HepG2 (cell line): ENCODE results near the gene COL18A1. TPM values are rescaled to one million over a fixed set of nuclear protein-coding genes. Genes with fewer than 3 reads are reported as not detected.

Experiments used
- ATRX ChIP-seq: sonication (generic); formaldehyde crosslinking; IDR thresholded peaks from 2 replicates; pipeline ENCODE4 v1.4.0; 2020; ENCODE audit warnings: missing genetic modification reagents, borderline replicate concordance
- DNMT1 ChIP-seq: sonication (generic); formaldehyde crosslinking; IDR thresholded peaks from 2 replicates; pipeline ENCODE4 v1.5.1; 2020; ENCODE audit warnings: mild to moderate bottlenecking, missing genetic modification reagents
- ESRRA ChIP-seq: sonication (generic); formaldehyde crosslinking; IDR thresholded peaks from 2 replicates; pipeline ENCODE4 v1.5.1; 2020; ENCODE audit warnings: mild to moderate bottlenecking, low read depth, missing genetic modification reagents
- GATAD1 ChIP-seq: IDR thresholded peaks from 2 replicates; pipeline ENCODE4 v1.6.1; 2016; ENCODE audit warnings: missing genetic modification reagents, missing compliant biosample characterization
- KLF11 ChIP-seq: IDR thresholded peaks from 2 replicates; pipeline ENCODE4 v1.6.1; 2016; ENCODE audit warnings: missing compliant biosample characterization
- MIXL1 ChIP-seq: IDR thresholded peaks from 2 replicates; pipeline ENCODE4 v1.6.1; 2016
- SATB2 ChIP-seq: sonication (generic); formaldehyde crosslinking; IDR thresholded peaks from 2 replicates; pipeline ENCODE4 v1.5.0; 2020; ENCODE audit warnings: missing genetic modification reagents
- ZKSCAN8 ChIP-seq: IDR thresholded peaks from 2 replicates; pipeline ENCODE4 v1.6.1; 2016; ENCODE audit warnings: borderline replicate concordance, missing genetic modification reagents, missing compliant biosample characterization
- ZNF280D ChIP-seq: sonication (generic); formaldehyde crosslinking; IDR thresholded peaks from 2 replicates; pipeline ENCODE4 v1.5.1; 2020; ENCODE audit warnings: mild to moderate bottlenecking, missing genetic modification reagents
- ZNF687 ChIP-seq: sonication (generic); formaldehyde crosslinking; IDR thresholded peaks from 2 replicates; pipeline ENCODE4 v1.5.1; 2020; ENCODE audit warnings: mild to moderate bottlenecking, missing genetic modification reagents, moderate library complexity
- ZNF704 ChIP-seq: sonication (generic); formaldehyde crosslinking; IDR thresholded peaks from 2 replicates; pipeline ENCODE4 v1.8.1; 2023; ENCODE audit warnings: mild to moderate bottlenecking, inconsistent platforms, moderate library complexity, missing genetic modification reagents, borderline replicate concordance
- polyA plus RNA-seq, 8 experiments: library from polyadenylated mRNA; depleted of rRNA in 3 of 8; stranded (reverse) in 7 of 8; unstranded in 1 of 8; fragments of >200 nt; fragmentation: Illumina TruSeq in 4 of 8; extraction: Trizol in 4 of 8; gene quantifications; 2 replicates each; pipeline versions ENCODE4 v1.2.1 to v1.2.3, GENCODE V29; 2011 to 2016; ENCODE audit warnings: low read depth in 4 of 8, missing spikeins in 1 of 8, mixed read lengths in 1 of 8; ENCODE audit not compliant: insufficient read depth in 1 of 8
- total RNA-seq, 5 experiments: library from RNA; depleted of rRNA; stranded (reverse); fragments of >200 nt; fragmentation: Illumina TruSeq; extraction: Trizol; gene quantifications; 2 replicates each; pipeline ENCODE4 v1.2.3, GENCODE V29; 2016; ENCODE audit warnings: low read depth in 1 of 5
- TF ChIP-seq, protein P1 (sequence below): IDR thresholded peaks from 2 replicates; pipeline ENCODE4 v1.6.1; 2012; ENCODE audit warnings: low read length, improper control_type of control experiment
- TF ChIP-seq, protein P2 (sequence below): sonication (generic); formaldehyde crosslinking; IDR thresholded peaks from 2 replicates; pipeline ENCODE4 v1.5.0; 2020; ENCODE audit warnings: mild to moderate bottlenecking, low read depth, missing genetic modification reagents, borderline replicate concordance
- TF ChIP-seq, protein P3 (sequence below): sonication (generic); formaldehyde crosslinking; IDR thresholded peaks from 2 replicates; pipeline ENCODE4 v1.5.0; 2020; ENCODE audit warnings: missing genetic modification reagents

The COL18A1 gene
- total and polyA plus RNA-seq, 2 of the 13 experiments (the other 11 are each of a cell fraction or from before 2014, with no cell fraction given): 79.0 to 102 TPM

DNA sequence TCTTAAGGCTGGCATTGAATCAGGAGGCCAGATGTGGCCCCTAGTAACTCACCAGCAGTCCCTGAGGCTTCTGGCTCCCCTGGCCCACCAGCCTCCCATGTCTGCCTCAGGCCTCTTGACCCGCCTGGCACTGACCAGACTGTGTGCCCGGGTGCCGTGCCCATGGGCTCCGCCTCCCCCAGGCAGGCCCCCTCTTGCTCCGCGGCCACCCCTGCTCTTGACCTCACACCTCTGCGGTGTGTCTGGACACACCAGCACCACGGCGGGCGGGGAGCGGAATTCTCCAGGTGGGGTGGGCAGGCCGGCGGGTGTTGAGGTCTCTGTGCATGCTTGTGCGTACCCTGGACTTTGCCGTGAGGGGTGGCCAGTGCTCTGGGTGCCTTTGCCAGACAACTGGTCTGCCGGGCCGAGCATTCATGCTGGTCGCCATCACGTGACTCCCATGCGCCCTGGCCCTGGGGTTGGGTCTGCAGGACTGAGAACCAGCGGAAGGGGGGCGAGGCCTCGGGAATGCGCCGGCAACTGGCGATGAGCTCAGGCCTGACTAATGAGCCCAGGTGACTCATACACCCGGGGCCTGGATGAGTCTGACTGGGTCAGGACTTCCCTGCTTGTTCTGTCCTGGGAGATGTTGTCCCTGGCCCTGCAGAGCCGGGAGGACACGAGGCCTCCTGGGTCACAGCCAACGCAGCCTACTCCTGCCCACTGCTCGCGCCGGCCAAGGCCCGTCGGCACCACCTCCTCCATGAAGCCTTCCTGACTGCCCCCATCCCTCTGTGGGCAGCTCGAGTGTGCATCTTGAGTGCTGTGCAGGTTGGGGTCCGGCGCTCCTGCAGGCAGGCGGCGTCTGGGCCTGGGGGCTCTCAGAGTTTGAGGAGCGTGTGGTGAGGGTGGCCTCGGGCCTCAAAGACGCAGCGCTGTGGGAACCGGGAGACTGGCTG is 22.6 kb downstream of the COL18A1 start (continued):
- peak; percentile 78; the same call in 1 of the 2 replicates for TF ChIP-seq ZNF704 (CRISPR knock-in tag)
- no peak for TF ChIP-seq DNMT1 (CRISPR knock-in tag)
- TF ChIP-seq KLF11 (CRISPR knock-in tag): peak; percentile 72
- TF ChIP-seq ATRX (CRISPR knock-in tag): no peak
- TF ChIP-seq MIXL1 (CRISPR knock-in tag): peak; percentile 87
- peak; percentile 87; the same call in 1 of the 2 replicates for TF ChIP-seq SATB2 (CRISPR knock-in tag)
- peak; percentile 91; the same call in 1 of the 2 replicates for TF ChIP-seq ZNF280D (CRISPR knock-in tag)
- TF ChIP-seq ZNF687 (CRISPR knock-in tag): peak; percentile 100
- peak; percentile 82 for TF ChIP-seq GATAD1 (CRISPR knock-in tag)
- peak; percentile 92 for TF ChIP-seq ESRRA (CRISPR knock-in tag)
- TF ChIP-seq ZKSCAN8: peak; percentile 81
- TF ChIP-seq, protein P1, sequence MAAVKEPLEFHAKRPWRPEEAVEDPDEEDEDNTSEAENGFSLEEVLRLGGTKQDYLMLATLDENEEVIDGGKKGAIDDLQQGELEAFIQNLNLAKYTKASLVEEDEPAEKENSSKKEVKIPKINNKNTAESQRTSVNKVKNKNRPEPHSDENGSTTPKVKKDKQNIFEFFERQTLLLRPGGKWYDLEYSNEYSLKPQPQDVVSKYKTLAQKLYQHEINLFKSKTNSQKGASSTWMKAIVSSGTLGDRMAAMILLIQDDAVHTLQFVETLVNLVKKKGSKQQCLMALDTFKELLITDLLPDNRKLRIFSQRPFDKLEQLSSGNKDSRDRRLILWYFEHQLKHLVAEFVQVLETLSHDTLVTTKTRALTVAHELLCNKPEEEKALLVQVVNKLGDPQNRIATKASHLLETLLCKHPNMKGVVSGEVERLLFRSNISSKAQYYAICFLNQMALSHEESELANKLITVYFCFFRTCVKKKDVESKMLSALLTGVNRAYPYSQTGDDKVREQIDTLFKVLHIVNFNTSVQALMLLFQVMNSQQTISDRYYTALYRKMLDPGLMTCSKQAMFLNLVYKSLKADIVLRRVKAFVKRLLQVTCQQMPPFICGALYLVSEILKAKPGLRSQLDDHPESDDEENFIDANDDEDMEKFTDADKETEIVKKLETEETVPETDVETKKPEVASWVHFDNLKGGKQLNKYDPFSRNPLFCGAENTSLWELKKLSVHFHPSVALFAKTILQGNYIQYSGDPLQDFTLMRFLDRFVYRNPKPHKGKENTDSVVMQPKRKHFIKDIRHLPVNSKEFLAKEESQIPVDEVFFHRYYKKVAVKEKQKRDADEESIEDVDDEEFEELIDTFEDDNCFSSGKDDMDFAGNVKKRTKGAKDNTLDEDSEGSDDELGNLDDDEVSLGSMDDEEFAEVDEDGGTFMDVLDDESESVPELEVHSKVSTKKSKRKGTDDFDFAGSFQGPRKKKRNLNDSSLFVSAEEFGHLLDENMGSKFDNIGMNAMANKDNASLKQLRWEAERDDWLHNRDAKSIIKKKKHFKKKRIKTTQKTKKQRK: no peak
- TF ChIP-seq, protein P2, sequence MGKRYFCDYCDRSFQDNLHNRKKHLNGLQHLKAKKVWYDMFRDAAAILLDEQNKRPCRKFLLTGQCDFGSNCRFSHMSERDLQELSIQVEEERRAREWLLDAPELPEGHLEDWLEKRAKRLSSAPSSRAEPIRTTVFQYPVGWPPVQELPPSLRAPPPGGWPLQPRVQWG: no peak
- TF ChIP-seq, protein P3, sequence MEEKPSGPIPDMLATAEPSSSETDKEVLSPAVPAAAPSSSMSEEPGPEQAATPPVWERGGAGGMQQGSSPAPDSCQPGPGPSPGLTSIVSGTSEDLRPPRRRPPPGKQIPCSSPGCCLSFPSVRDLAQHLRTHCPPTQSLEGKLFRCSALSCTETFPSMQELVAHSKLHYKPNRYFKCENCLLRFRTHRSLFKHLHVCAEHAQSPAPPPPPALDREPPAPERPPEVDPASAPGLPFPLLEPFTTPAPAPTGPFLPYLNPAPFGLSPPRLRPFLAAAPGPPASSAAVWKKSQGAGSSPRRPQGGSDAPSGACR (CRISPR knock-in tag): peak; percentile 96
